ENCODE results near the gene SHISAL2A.

SHISAL2A gene

GRCh38 chr1:52636721-52637695, 4.0 kb downstream of the SHISAL2A start:
- Histone ChIP-seq H4K20me1 (ENCODE audit: control insufficient read depth, insufficient read depth, low read depth, low read length) (no peaks in the 10 kb centered on the region), H3K4me2 (ENCODE audit: low read length) (peak overlapping the region; percentile 92), H3K4me3 (ENCODE audit: low read length) (peak overlapping the region; percentile 61), H3K27ac (ENCODE audit: low read depth, low read length) (peak overlapping the region; percentile 95), H3K9me3 (ENCODE audit: control insufficient read depth, insufficient read depth, low read length) (no peaks in the 10 kb centered on the region), H3K79me2 (ENCODE audit: control insufficient read depth, low read length) (no peaks in the 10 kb centered on the region), H3K4me1 (ENCODE audit: control insufficient read depth, low read length) (peaks cover 79% of the 10 kb centered on the region), H3F3A (ENCODE audit: control insufficient read depth, insufficient read depth) (peaks cover 17% of the 10 kb centered on the region), H3K27me3 (ENCODE audit: control insufficient read depth, low read length) (peaks cover 16% of the 10 kb centered on the region), H3K9me2 (replicated peaks; ENCODE audit: control insufficient read depth, low read length) (no peaks in the 10 kb centered on the region), H3K36me3 (ENCODE audit: control insufficient read depth, low read length) (no peaks in the 10 kb centered on the region; the same call in 1 of the 2 replicates)
- TF ChIP-seq EZH2phosphoT487 (IDR thresholded peaks at IDR 0.05; ENCODE audit: borderline replicate concordance, low read length) = no peak
- TF ChIP-seq, protein P1, sequence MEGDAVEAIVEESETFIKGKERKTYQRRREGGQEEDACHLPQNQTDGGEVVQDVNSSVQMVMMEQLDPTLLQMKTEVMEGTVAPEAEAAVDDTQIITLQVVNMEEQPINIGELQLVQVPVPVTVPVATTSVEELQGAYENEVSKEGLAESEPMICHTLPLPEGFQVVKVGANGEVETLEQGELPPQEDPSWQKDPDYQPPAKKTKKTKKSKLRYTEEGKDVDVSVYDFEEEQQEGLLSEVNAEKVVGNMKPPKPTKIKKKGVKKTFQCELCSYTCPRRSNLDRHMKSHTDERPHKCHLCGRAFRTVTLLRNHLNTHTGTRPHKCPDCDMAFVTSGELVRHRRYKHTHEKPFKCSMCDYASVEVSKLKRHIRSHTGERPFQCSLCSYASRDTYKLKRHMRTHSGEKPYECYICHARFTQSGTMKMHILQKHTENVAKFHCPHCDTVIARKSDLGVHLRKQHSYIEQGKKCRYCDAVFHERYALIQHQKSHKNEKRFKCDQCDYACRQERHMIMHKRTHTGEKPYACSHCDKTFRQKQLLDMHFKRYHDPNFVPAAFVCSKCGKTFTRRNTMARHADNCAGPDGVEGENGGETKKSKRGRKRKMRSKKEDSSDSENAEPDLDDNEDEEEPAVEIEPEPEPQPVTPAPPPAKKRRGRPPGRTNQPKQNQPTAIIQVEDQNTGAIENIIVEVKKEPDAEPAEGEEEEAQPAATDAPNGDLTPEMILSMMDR (IDR thresholded peaks at IDR 0.05; ENCODE audit: low read depth, low read length, poor library complexity, severe bottlenecking) = no peak

DNA sequence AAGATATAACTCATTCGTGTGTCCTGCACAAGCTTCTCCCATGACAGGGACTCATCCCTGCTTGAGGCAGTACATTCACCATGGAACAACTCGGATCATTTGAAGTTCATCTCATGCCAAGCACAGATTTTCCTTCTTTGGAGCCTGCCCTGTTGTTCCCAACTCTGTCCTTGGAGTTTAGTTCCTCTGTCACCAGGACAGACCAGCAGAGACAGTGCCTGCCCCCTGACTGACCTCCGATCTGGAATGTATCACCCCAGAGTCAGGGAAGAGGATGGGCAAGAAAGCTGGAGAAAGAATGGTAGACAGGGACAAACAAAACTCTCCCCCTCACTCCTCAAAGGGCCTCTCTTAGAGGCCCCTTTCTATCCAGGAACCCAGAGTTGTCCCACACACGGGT, 5.0 kb downstream of the SHISAL2A start:
- H3K4me3 ChIP-seq (ENCODE audit: low read length) = peak overlapping the region; percentile 61
- no peaks in the 10 kb centered on the region for H3K9me2 ChIP-seq (replicated peaks; ENCODE audit: control insufficient read depth, low read length)
- no peaks in the 10 kb centered on the region; the same call in 1 of the 2 replicates for H3K36me3 ChIP-seq (ENCODE audit: control insufficient read depth, low read length)
- TF ChIP-seq, protein P1 (IDR thresholded peaks at IDR 0.05; ENCODE audit: low read depth, low read length, poor library complexity, severe bottlenecking) = no peak
- TF ChIP-seq EZH2phosphoT487 (IDR thresholded peaks at IDR 0.05; ENCODE audit: borderline replicate concordance, low read length) = no peak
- H3K79me2 ChIP-seq (ENCODE audit: control insufficient read depth, low read length) = no peaks in the 10 kb centered on the region
- H3F3A ChIP-seq (ENCODE audit: control insufficient read depth, insufficient read depth) = peaks cover 17% of the 10 kb centered on the region
- peaks cover 8% of the 10 kb centered on the region for H3K27me3 ChIP-seq (ENCODE audit: control insufficient read depth, low read length)
- peaks cover 70% of the 10 kb centered on the region for H3K4me1 ChIP-seq (ENCODE audit: control insufficient read depth, low read length)
- H3K9me3 ChIP-seq (ENCODE audit: control insufficient read depth, insufficient read depth, low read length) = no peaks in the 10 kb centered on the region
- H4K20me1 ChIP-seq (ENCODE audit: control insufficient read depth, insufficient read depth, low read depth, low read length) = no peaks in the 10 kb centered on the region
- H3K4me2 ChIP-seq (ENCODE audit: low read length) = peak overlapping the region; percentile 92
- peak overlapping the region; percentile 95 for H3K27ac ChIP-seq (ENCODE audit: low read depth, low read length)

GRCh38 chr1:52640697-52641096, 7.7 kb downstream of the SHISAL2A start:
- no peaks in the 10 kb centered on the region; the same call in 1 of the 2 replicates for H3K36me3 ChIP-seq (ENCODE audit: control insufficient read depth, low read length)
- peaks cover 44% of the 10 kb centered on the region for H3K4me1 ChIP-seq (ENCODE audit: control insufficient read depth, low read length)
- no peaks in the 10 kb centered on the region for H3K9me2 ChIP-seq (replicated peaks; ENCODE audit: control insufficient read depth, low read length)
- H3F3A ChIP-seq (ENCODE audit: control insufficient read depth, insufficient read depth) = peaks cover 17% of the 10 kb centered on the region
- H3K27ac ChIP-seq (ENCODE audit: low read depth, low read length) = no peak overlapping the region
- H3K4me3 ChIP-seq (ENCODE audit: low read length) = no peak overlapping the region
- H3K4me2 ChIP-seq (ENCODE audit: low read length) = no peak overlapping the region
- TF ChIP-seq, protein P1 (IDR thresholded peaks at IDR 0.05; ENCODE audit: low read depth, low read length, poor library complexity, severe bottlenecking) = no peak
- TF ChIP-seq EZH2phosphoT487 (IDR thresholded peaks at IDR 0.05; ENCODE audit: borderline replicate concordance, low read length) = no peak
- H3K79me2 ChIP-seq (ENCODE audit: control insufficient read depth, low read length) = no peaks in the 10 kb centered on the region
- H3K27me3 ChIP-seq (ENCODE audit: control insufficient read depth, low read length) = no peaks in the 10 kb centered on the region
- no peaks in the 10 kb centered on the region for H4K20me1 ChIP-seq (ENCODE audit: control insufficient read depth, insufficient read depth, low read depth, low read length)
- no peaks in the 10 kb centered on the region for H3K9me3 ChIP-seq (ENCODE audit: control insufficient read depth, insufficient read depth, low read length)

All from DOHH2 (cell line).